H1 (cell line): ENCODE measurements around the gene FOXD3. TPM values are rescaled to one million over a fixed set of nuclear protein-coding genes. Genes with fewer than 3 reads are reported as not detected.

Experiments
- CTCF ChIA-PET: fragments of 300-600 bp; sonication (Branson Sonifier 250); formaldehyde crosslinking; loops from one replicate; lab custom pipeline; 2021; ENCODE audit not compliant: partially characterized antibody; lab: Charles Lee
- POLR2A ChIA-PET: fragments of 300-600 bp; sonication (Branson Sonifier 250); formaldehyde crosslinking; loops from one replicate; lab custom pipeline; 2021; ENCODE audit warnings: inconsistent platforms; ENCODE audit not compliant: partially characterized antibody; lab: Charles Lee
- DNase-seq, 2 experiments: peaks; one replicate each; pipeline versions ENCODE4 v3.0.0 to v3.0.0-alpha.2; 2010 to 2022; ENCODE audit warnings: low spot score in 2 of 2, low read depth in 1 of 2, mixed read lengths in 1 of 2
- FAIRE-seq: peaks from 2 replicates; lab custom pipeline; 2011; peaks lifted over from hg19 to GRCh38; lab: Jason Lieb, UNC
- H2AFZ ChIP-seq: 2 replicates; pipeline ENCODE4 v1.8.1; 2012; ENCODE audit warnings: low read length, inconsistent platforms
- H2AK5ac ChIP-seq: 2 replicates; pipeline ENCODE4 v1.6.1; 2013; ENCODE audit warnings: low read depth, low read length
- H2BK120ac ChIP-seq: replicated peaks from 2 replicates; pipeline ENCODE3; 2013; ENCODE audit warnings: low read depth, low read length, inconsistent platforms
- H2BK12ac ChIP-seq: 2 replicates; pipeline ENCODE4 v1.6.1; 2013; ENCODE audit warnings: low read depth, low read length
- H2BK15ac ChIP-seq: 2 replicates; pipeline ENCODE4 v1.6.1; 2013; ENCODE audit warnings: low read length
- H2BK20ac ChIP-seq: 2 replicates; pipeline ENCODE4 v1.6.1; 2013; ENCODE audit warnings: low read length
- H2BK5ac ChIP-seq: 2 replicates; pipeline ENCODE4 v1.6.1; 2013; ENCODE audit warnings: low read depth, low read length
- H3K14ac ChIP-seq: 2 replicates; pipeline ENCODE4 v1.6.1; 2013; ENCODE audit warnings: inconsistent platforms; ENCODE audit not compliant: insufficient read length
- H3K18ac ChIP-seq: 2 replicates; pipeline ENCODE4 v1.6.1; 2013; ENCODE audit warnings: low read length; ENCODE audit errors: extremely low read depth
- H3K23ac ChIP-seq: 2 replicates; pipeline ENCODE4 v1.6.1; 2013; ENCODE audit warnings: inconsistent platforms; ENCODE audit not compliant: insufficient read length
- H3K23me2 ChIP-seq: 2 replicates; pipeline ENCODE4 v1.6.1; 2013; ENCODE audit warnings: low read depth, low read length
- H3K27ac ChIP-seq: 2 replicates; pipeline ENCODE4 v1.6.1; 2011; ENCODE audit warnings: low read depth, low read length, inconsistent platforms
- H3K27me3 ChIP-seq, 4 experiments: replicated peaks in 1 of 4; 1 replicate in 1 of 4; 2 replicates in 3 of 4; pipeline versions ENCODE4 v1.6.1 to v1.8.1; 2011 to 2013; ENCODE audit warnings: low read length in 3 of 4, mild to moderate bottlenecking in 3 of 4, inconsistent platforms in 2 of 4, mixed read lengths in 2 of 4, moderate library complexity in 1 of 4; ENCODE audit not compliant: control insufficient read depth in 3 of 4, insufficient read depth in 3 of 4; ENCODE audit errors: extremely low read depth in 1 of 4
- H3K36me3 ChIP-seq, 4 experiments: 2 replicates each; pipeline versions ENCODE4 v1.6.1 to v1.8.1; 2011 to 2013; ENCODE audit warnings: mild to moderate bottlenecking in 4 of 4, low read length in 3 of 4, moderate library complexity in 2 of 4, control low read depth in 1 of 4, inconsistent platforms in 1 of 4; ENCODE audit not compliant: insufficient read depth in 4 of 4, control insufficient read depth in 2 of 4
- H3K4ac ChIP-seq: replicated peaks from 2 replicates; pipeline ENCODE3; 2013; ENCODE audit warnings: low read length, low read depth, mixed read lengths, inconsistent platforms; ENCODE audit not compliant: insufficient read length
- H3K4me1 ChIP-seq, 4 experiments: replicated peaks in 1 of 4; 1 replicate in 1 of 4; 2 replicates in 3 of 4; pipeline versions ENCODE4 v1.6.1 to v1.8.1; 2011 to 2013; ENCODE audit warnings: low read length in 3 of 4, inconsistent platforms in 2 of 4, mixed read lengths in 1 of 4; ENCODE audit not compliant: insufficient read depth in 4 of 4, control insufficient read depth in 3 of 4
- H3K4me2 ChIP-seq, 2 experiments: 2 replicates each; pipeline versions ENCODE4 v1.6.1 to v1.8.1; 2011 to 2013; ENCODE audit warnings: low read depth in 2 of 2, low read length in 2 of 2, control low read depth in 1 of 2, inconsistent platforms in 1 of 2, mild to moderate bottlenecking in 1 of 2; ENCODE audit not compliant: insufficient read depth in 1 of 2
- H3K4me3 ChIP-seq, 4 experiments: fragments of 200-600, 300-600 bp in 1 of 4; sonication (generic), shearing (Covaris generic), sonication (Bioruptor Twin) in 1 of 4; 2 replicates each; pipeline versions ENCODE4 v1.5.1 to v1.8.1; 2011 to 2016; ENCODE audit warnings: low read length in 4 of 4, low read depth in 3 of 4, control low read depth in 2 of 4, inconsistent platforms in 2 of 4, mild to moderate bottlenecking in 2 of 4, mixed read lengths in 1 of 4, moderate library complexity in 1 of 4; ENCODE audit not compliant: insufficient read depth in 2 of 4; ENCODE audit errors: extremely low read depth in 1 of 4
- H3K56ac ChIP-seq: replicated peaks from 2 replicates; pipeline ENCODE3; 2013; ENCODE audit warnings: low read depth, mild to moderate bottlenecking, mixed read lengths, low read length, inconsistent platforms; ENCODE audit not compliant: insufficient read length
- H3K79me1 ChIP-seq: 2 replicates; pipeline ENCODE4 v1.6.1; 2013; ENCODE audit warnings: low read depth, low read length, control low read depth
- H3K79me2 ChIP-seq, 2 experiments: 2 replicates each; pipeline versions ENCODE4 v1.6.1 to v1.8.1; 2012 to 2013; ENCODE audit warnings: low read length in 2 of 2, mild to moderate bottlenecking in 2 of 2, inconsistent platforms in 1 of 2; ENCODE audit not compliant: insufficient read depth in 2 of 2, control insufficient read depth in 1 of 2
- H3K9ac ChIP-seq, 4 experiments: replicated peaks in 1 of 4; 1 replicate in 1 of 4; 2 replicates in 3 of 4; pipeline versions ENCODE4 v1.6.1 to v1.8.1; 2011 to 2013; ENCODE audit warnings: low read depth in 3 of 4, low read length in 3 of 4, control low read depth in 2 of 4, mild to moderate bottlenecking in 2 of 4, moderate library complexity in 2 of 4, inconsistent platforms in 1 of 4; ENCODE audit errors: extremely low read depth in 1 of 4
- H3K9me3 ChIP-seq, 2 experiments: 2 replicates each; pipeline versions ENCODE4 v1.6.1 to v1.8.1; 2012 to 2013; ENCODE audit warnings: mild to moderate bottlenecking in 2 of 2, moderate library complexity in 2 of 2, control low read depth in 1 of 2, inconsistent platforms in 1 of 2, low read depth in 1 of 2, low read length in 1 of 2, mixed read lengths in 1 of 2; ENCODE audit not compliant: insufficient read depth in 2 of 2
- H4K20me1 ChIP-seq, 2 experiments: replicated peaks in 1 of 2; 2 replicates each; pipeline versions ENCODE3 to v1.8.1; 2011 to 2013; ENCODE audit warnings: inconsistent platforms in 2 of 2, low read length in 2 of 2, mild to moderate bottlenecking in 1 of 2; ENCODE audit not compliant: insufficient read depth in 2 of 2, control insufficient read depth in 1 of 2
- H4K5ac ChIP-seq: 2 replicates; pipeline ENCODE4 v1.6.1; 2013; ENCODE audit warnings: low read length, low read depth, mixed read lengths, inconsistent platforms; ENCODE audit not compliant: insufficient read length
- H4K8ac ChIP-seq: 2 replicates; pipeline ENCODE4 v1.8.0; 2013; ENCODE audit warnings: mild to moderate bottlenecking, moderate library complexity, low read length, inconsistent platforms; ENCODE audit not compliant: insufficient read depth; ENCODE audit errors: extremely low read depth
- H4K91ac ChIP-seq: replicated peaks from 2 replicates; pipeline ENCODE3; 2013; ENCODE audit warnings: low read length, mixed read lengths, inconsistent platforms; ENCODE audit not compliant: insufficient read length
- BCL11A ChIP-seq, 2 experiments: IDR thresholded peaks; one replicate each; pipeline ENCODE4 v1.6.1; 2011; ENCODE audit warnings: low read depth in 2 of 2, low read length in 2 of 2, mild to moderate bottlenecking in 2 of 2
- BRCA1 ChIP-seq: IDR thresholded peaks from 2 replicates; pipeline ENCODE4 v1.6.1; 2012; ENCODE audit warnings: low read depth, low read length, improper control_type of control experiment
- CHD2 ChIP-seq: IDR thresholded peaks from 2 replicates; pipeline ENCODE4 v1.6.1; 2012; ENCODE audit warnings: low read length, improper control_type of control experiment
- JUND ChIP-seq: IDR thresholded peaks from 2 replicates; pipeline ENCODE4 v1.6.1; 2011; ENCODE audit warnings: mild to moderate bottlenecking, improper control_type of control experiment, low read length
- NRF1 ChIP-seq: IDR thresholded peaks from 2 replicates; pipeline ENCODE4 v1.6.1; 2011; ENCODE audit warnings: mild to moderate bottlenecking, low read depth, low read length, improper control_type of control experiment
- RBBP5 ChIP-seq: IDR thresholded peaks from 2 replicates; pipeline ENCODE4 v1.7.1; 2012; ENCODE audit warnings: low read depth, mild to moderate bottlenecking, inconsistent platforms, low read length, moderate library complexity, borderline replicate concordance
- TCF12 ChIP-seq: IDR thresholded peaks from 2 replicates; pipeline ENCODE4 v1.6.1; 2011; ENCODE audit warnings: low read depth, mild to moderate bottlenecking, low read length
- WGBS, 2 experiments: shearing (Covaris generic) in 1 of 2; methylation state at CpG; one replicate each; pipeline versions ENCODE4 v1.1.6 to v1.1.7; 2013 to 2015; ENCODE audit warnings: low lambda C conversion rate in 2 of 2, mixed read lengths in 2 of 2, inconsistent platforms in 1 of 2, low coverage in 1 of 2, missing lambda C conversion rate in 1 of 2; ENCODE audit not compliant: insufficient replicate concordance in 2 of 2, insufficient coverage in 1 of 2, insufficient read length in 1 of 2; ENCODE audit errors: extremely low coverage in 1 of 2, missing lambda C conversion rate in 1 of 2; 5-methylcytosine and 5-hydroxymethylcytosine counted together
- polyA plus RNA-seq, 7 experiments: library from polyadenylated mRNA; depleted of rRNA in 3 of 7; stranded (reverse) in 5 of 7; unstranded in 2 of 7; fragments of >200 nt in 5 of 7; fragments of 200-250 nt in 2 of 7; gene quantifications; 1 replicate in 5 of 7; 2 replicates in 1 of 7; 4 replicates in 1 of 7; pipeline versions ENCODE4 v1.2.1 to v1.2.3, GENCODE V29; 2011 to 2013; ENCODE audit warnings: missing spikeins in 2 of 7, mixed read lengths in 2 of 7
- total RNA-seq: library from RNA; stranded (reverse); fragmentation: NEBNext Ultra II Directional; extraction: Animal tissue kit (Norgen Biotek cat#: 25700); gene quantifications from 2 replicates; pipeline ENCODE4 v1.2.1, GENCODE V29; 2021

The FOXD3 gene
- total and polyA plus RNA-seq, 2 of the 8 experiments (the other 6 are each of a cell fraction or from before 2014, with no cell fraction given) = 8.7 to 33.7 TPM

GRCh38 chr1:63272811-63273210, 49.6 kb upstream of the FOXD3 start:
- FAIRE-seq = no peak

More at GRCh38 chr1:63272811-63273210, 49.6 kb upstream of the FOXD3 start:
- Histone ChIP-seq H3K79me1 (no peaks in the 10 kb centered on the region), H3K4ac (no peak overlapping the region), H4K20me1 (no peaks in the 10 kb centered on the region), H3K27me3 (no peaks in the 10 kb centered on the region), H3K23ac (no peak overlapping the region), H3K56ac (no peak overlapping the region), H3K9me3 (no peaks in the 10 kb centered on the region), H2BK20ac (no peak overlapping the region), H3K4me3 (no peak overlapping the region), H2BK120ac (no peak overlapping the region), H3K79me2 (no peaks in the 10 kb centered on the region), H3K4me1 (peaks cover 0 to 9% (median 0%) of the 10 kb centered on the region in 4 experiments; a peak in 3 of 7 replicates), H4K5ac (no peak overlapping the region), H3K4me2 (no peak overlapping the region), H4K91ac (no peak overlapping the region), H2BK5ac (no peak overlapping the region), H3K36me3 (no peaks in the 10 kb centered on the region), H2AK5ac (no peak overlapping the region), H3K9ac (no peak overlapping the region), H2BK15ac (0 out of 2 replicates have a peak overlapping the region, but pooled peaks have one; percentile 67), H3K14ac (no peak overlapping the region), H3K27ac (no peak overlapping the region), H4K8ac (no peak overlapping the region), H2AFZ (no peak overlapping the region), H2BK12ac (no peak overlapping the region), H3K23me2 (no peaks in the 10 kb centered on the region), H3K18ac (no peak overlapping the region)
- ChIA-PET CTCF (interaction anchor here (1.3 kb wide), 1 partner anchor 9 kb away, joined by 3 read pairs; no protein-coding TSS in a partner anchor), POLR2A (interaction anchor here (1.2 kb wide), 1 partner anchor 57 kb away, joined by 3 read pairs; no protein-coding TSS in a partner anchor)
- WGBS, 2 experiments = 85% methylated on average over 2 of the region's 2 CpGs; no CpG with 5 or more reads in 1 of the 2 experiments
- TF ChIP-seq BRCA1 (no peak), RBBP5 (no peak), TCF12 (no peak), JUND (no peak), BCL11A (IDR thresholded peaks at IDR 0.05; ENCODE audit: low read depth in 2 of 2, low read length in 2 of 2) (no peak), CHD2 (no peak), NRF1 (no peak)
- DNase-seq = no peak
